Smooth muscle cell (in vitro differentiated cells): ENCODE measurements around the gene CPZ. TPM values are rescaled to one million over a fixed set of nuclear protein-coding genes. Genes with fewer than 3 reads are reported as not detected.

Source experiments
- DNase-seq: peaks from one replicate; lab custom pipeline; 2025; ENCODE audit not compliant: unreplicated experiment; lab: John Stamatoyannopoulos, UW
- H2AFZ ChIP-seq: fragments of 200-600 bp; sonication (generic); 2 replicates; pipeline ENCODE4 v1.6.0; 2016; ENCODE audit warnings: antibody characterized with exemption, low read depth, mild to moderate bottlenecking
- H3F3A ChIP-seq: fragments of 200-600 bp; sonication (generic); 2 replicates; pipeline ENCODE4 v1.6.0; 2017; ENCODE audit warnings: antibody characterized with exemption, low read depth
- H3K27ac ChIP-seq: fragments of 200-600 bp; sonication (generic); 2 replicates; pipeline ENCODE4 v1.5.1; 2016; ENCODE audit warnings: low read depth, mild to moderate bottlenecking
- H3K27me3 ChIP-seq: fragments of 200-600 bp; sonication (generic); 2 replicates; pipeline ENCODE4 v1.6.1; 2016; ENCODE audit warnings: low read depth, mild to moderate bottlenecking
- H3K36me3 ChIP-seq: fragments of 200-600 bp; sonication (generic); 2 replicates; pipeline ENCODE4 v1.5.1; 2016; ENCODE audit warnings: low read depth
- H3K4me1 ChIP-seq: fragments of 200-600 bp; sonication (generic); 2 replicates; pipeline ENCODE4 v1.5.1; 2016; ENCODE audit warnings: low read depth
- H3K4me2 ChIP-seq: fragments of 200-600 bp; sonication (generic); 2 replicates; pipeline ENCODE4 v1.6.0; 2016; ENCODE audit warnings: mild to moderate bottlenecking
- H3K4me3 ChIP-seq: fragments of 200-600 bp; sonication (generic); 2 replicates; pipeline ENCODE4 v1.5.1; 2016; ENCODE audit warnings: mild to moderate bottlenecking
- H3K79me2 ChIP-seq: fragments of 200-600 bp; sonication (generic); 2 replicates; pipeline ENCODE4 v1.6.0; 2016; ENCODE audit warnings: low read depth, mild to moderate bottlenecking
- H3K9ac ChIP-seq: fragments of 200-600 bp; sonication (generic); 2 replicates; pipeline ENCODE4 v1.6.0; 2016; ENCODE audit warnings: low read depth
- H3K9me3 ChIP-seq: fragments of 200-600 bp; sonication (generic); replicated peaks from 2 replicates; pipeline ENCODE4 v1.5.1; 2016; ENCODE audit warnings: low read depth
- H4K20me1 ChIP-seq: fragments of 200-600 bp; sonication (generic); 2 replicates; pipeline ENCODE4 v1.6.0; 2016; ENCODE audit warnings: low read depth
- WGBS: methylation state at CpG from one replicate; pipeline ENCODE4 v1.1.7; 2016; ENCODE audit warnings: low lambda C conversion rate; 5-methylcytosine and 5-hydroxymethylcytosine counted together
- polyA plus RNA-seq: library from polyadenylated mRNA; unstranded; fragments of >200 nt; fragmentation: Nextera tagmentation; extraction: Ambion mirVana; gene quantifications from 2 replicates; pipeline ENCODE4 v1.2.1, GENCODE V29; 2016
- total RNA-seq: library from RNA; depleted of rRNA; stranded (reverse); fragments of >200 nt; gene quantifications from 2 replicates; pipeline ENCODE4 v1.2.3, GENCODE V29; 2014
- TF ChIP-seq, protein P1 (sequence below): fragments of 200-600 bp; sonication (generic); IDR thresholded peaks from 2 replicates; pipeline ENCODE4 v1.5.1; 2017; ENCODE audit warnings: borderline replicate concordance, mild to moderate bottlenecking, antibody characterized with exemption; ENCODE audit not compliant: insufficient read depth, poor library complexity, severe bottlenecking

CPZ gene
- total and polyA plus RNA-seq, 2 experiments from 2014 or later: 12.0 to 35.9 TPM

- H3K4me3 ChIP-seq: no peak overlapping the region
- 83% methylated on average over 26 of the region's 26 CpGs for WGBS
- H3K79me2 ChIP-seq: no peaks in the 10 kb centered on the region
- no peaks in the 10 kb centered on the region for H3K4me1 ChIP-seq
- no peaks in the 10 kb centered on the region for H3K9me3 ChIP-seq
- DNase-seq: no peak
- H3K27me3 ChIP-seq: no peaks in the 10 kb centered on the region
- TF ChIP-seq, protein P1, sequence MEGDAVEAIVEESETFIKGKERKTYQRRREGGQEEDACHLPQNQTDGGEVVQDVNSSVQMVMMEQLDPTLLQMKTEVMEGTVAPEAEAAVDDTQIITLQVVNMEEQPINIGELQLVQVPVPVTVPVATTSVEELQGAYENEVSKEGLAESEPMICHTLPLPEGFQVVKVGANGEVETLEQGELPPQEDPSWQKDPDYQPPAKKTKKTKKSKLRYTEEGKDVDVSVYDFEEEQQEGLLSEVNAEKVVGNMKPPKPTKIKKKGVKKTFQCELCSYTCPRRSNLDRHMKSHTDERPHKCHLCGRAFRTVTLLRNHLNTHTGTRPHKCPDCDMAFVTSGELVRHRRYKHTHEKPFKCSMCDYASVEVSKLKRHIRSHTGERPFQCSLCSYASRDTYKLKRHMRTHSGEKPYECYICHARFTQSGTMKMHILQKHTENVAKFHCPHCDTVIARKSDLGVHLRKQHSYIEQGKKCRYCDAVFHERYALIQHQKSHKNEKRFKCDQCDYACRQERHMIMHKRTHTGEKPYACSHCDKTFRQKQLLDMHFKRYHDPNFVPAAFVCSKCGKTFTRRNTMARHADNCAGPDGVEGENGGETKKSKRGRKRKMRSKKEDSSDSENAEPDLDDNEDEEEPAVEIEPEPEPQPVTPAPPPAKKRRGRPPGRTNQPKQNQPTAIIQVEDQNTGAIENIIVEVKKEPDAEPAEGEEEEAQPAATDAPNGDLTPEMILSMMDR: no peak
- H3K9ac ChIP-seq: no peak overlapping the region
- H3F3A ChIP-seq: no peaks in the 10 kb centered on the region
- H3K36me3 ChIP-seq: no peaks in the 10 kb centered on the region
- H2AFZ ChIP-seq: no peak overlapping the region
- H3K27ac ChIP-seq: no peak overlapping the region
- H3K4me2 ChIP-seq: no peak overlapping the region
- no peaks in the 10 kb centered on the region for H4K20me1 ChIP-seq
These were observed 23.6 kb downstream of the CPZ start for GRCh38 chr4:8615921-8616787.

DNA sequence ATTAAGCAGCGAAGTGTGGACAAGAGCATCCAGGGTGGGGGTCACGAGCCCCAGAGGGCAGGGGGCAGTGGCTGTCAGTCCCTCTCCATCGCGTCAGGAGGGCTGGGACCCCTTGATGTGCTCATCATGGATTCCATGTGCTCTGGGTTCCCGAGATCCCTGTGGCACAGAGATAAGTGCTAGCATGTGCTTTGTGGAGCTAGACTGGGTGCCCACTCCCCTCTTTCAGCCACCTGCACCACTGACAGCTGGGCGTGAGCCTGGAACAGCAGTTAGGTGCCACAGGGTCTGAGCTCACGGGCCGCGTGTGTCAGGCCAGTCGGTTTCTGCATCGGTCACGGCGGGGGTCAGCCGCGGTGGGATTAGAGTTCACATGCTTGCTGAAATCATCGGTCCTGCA is 24.3 kb downstream of the CPZ start:
- DNase-seq: no peak
- H2AFZ ChIP-seq: no peak overlapping the region
- TF ChIP-seq, protein P1: no peak
- WGBS: 94% methylated on average over 16 of the region's 16 CpGs
- no peak overlapping the region for H3K9ac ChIP-seq
- no peak overlapping the region for H3K4me2 ChIP-seq
- no peaks in the 10 kb centered on the region for H3K79me2 ChIP-seq
- H4K20me1 ChIP-seq: no peaks in the 10 kb centered on the region
- H3K36me3 ChIP-seq: no peaks in the 10 kb centered on the region
- H3K27ac ChIP-seq: no peak overlapping the region
- H3K27me3 ChIP-seq: no peaks in the 10 kb centered on the region
- H3K9me3 ChIP-seq: no peaks in the 10 kb centered on the region
- H3F3A ChIP-seq: no peaks in the 10 kb centered on the region
- H3K4me3 ChIP-seq: no peak overlapping the region
- H3K4me1 ChIP-seq: no peaks in the 10 kb centered on the region

GRCh38 chr4:8617486-8618040 is 25.0 kb downstream of the CPZ start:
- Histone ChIP-seq H3F3A (no peaks in the 10 kb centered on the region), H3K79me2 (no peaks in the 10 kb centered on the region), H3K9ac (no peak overlapping the region), H4K20me1 (no peaks in the 10 kb centered on the region), H2AFZ (no peak overlapping the region), H3K27me3 (no peaks in the 10 kb centered on the region), H3K4me3 (no peak overlapping the region), H3K4me1 (no peaks in the 10 kb centered on the region), H3K36me3 (no peaks in the 10 kb centered on the region), H3K27ac (no peak overlapping the region), H3K9me3 (no peaks in the 10 kb centered on the region), H3K4me2 (no peak overlapping the region)
- DNase-seq: no peak
- 76% methylated on average over 21 of the region's 21 CpGs for WGBS
- TF ChIP-seq, protein P1: no peak
